Caco-2 (cell line): ENCODE results near the gene RUFY3. TPM values are rescaled to one million over a fixed set of nuclear protein-coding genes. Genes with fewer than 3 reads are reported as not detected.

Experiments
- BruUV-seq: library from RNA; stranded (reverse); fragments of 400-500 nt; replicated peaks from 2 replicates; lab custom pipeline; 2021; lab: Mats Ljungman, UMichigan
- CTCF ChIA-PET: fragments of 300-600 bp; sonication (Branson Sonifier 250); formaldehyde crosslinking; loops from one replicate; lab custom pipeline; 2022; ENCODE audit warnings: antibody characterized with exemption; lab: Charles Lee
- POLR2A ChIA-PET: fragments of 300-600 bp; sonication (Branson Sonifier 250); formaldehyde crosslinking; loops from one replicate; lab custom pipeline; 2022; ENCODE audit warnings: antibody characterized with exemption; lab: Charles Lee
- DNase-seq, 2 experiments: peaks; one replicate each; pipeline versions ENCODE4 v3.0.0 to v3.0.0-alpha.2; 2020 to 2022
- H3K27me3 ChIP-seq: replicated peaks from 2 replicates; pipeline ENCODE4 v1.6.0; 2011; ENCODE audit warnings: low read length; ENCODE audit not compliant: control insufficient read depth, insufficient read depth
- H3K36me3 ChIP-seq: 2 replicates; pipeline ENCODE4 v1.5.1; 2011; ENCODE audit warnings: low read length; ENCODE audit not compliant: control insufficient read depth, insufficient read depth
- H3K4me1 ChIP-seq: fragments of 250-450 bp; sonication (Bioruptor Pico); 2 replicates; pipeline ENCODE4 v1.5.1; 2020; ENCODE audit warnings: mild to moderate bottlenecking
- H3K4me3 ChIP-seq: 2 replicates; pipeline ENCODE4 v1.5.1; 2011; ENCODE audit warnings: low read depth, mild to moderate bottlenecking, control low read depth, low read length
- H3K9me3 ChIP-seq: fragments of 250-450 bp; sonication (Bioruptor Pico); 2 replicates; pipeline ENCODE4 v1.5.1; 2020; ENCODE audit warnings: mild to moderate bottlenecking, moderate library complexity
- H3K27ac Mint-ChIP-seq: one replicate; pipeline ENCODE4 v1.8.0; 2022; ENCODE audit warnings: mixed read lengths; ENCODE audit not compliant: unreplicated experiment
- H3K27me3 Mint-ChIP-seq: one replicate; pipeline ENCODE4 v1.8.0; 2022; ENCODE audit warnings: mixed read lengths; ENCODE audit not compliant: insufficient read depth, unreplicated experiment
- H3K36me3 Mint-ChIP-seq: one replicate; pipeline ENCODE4 v1.8.0; 2022; ENCODE audit warnings: mild to moderate bottlenecking, mixed read lengths; ENCODE audit not compliant: insufficient read depth, unreplicated experiment
- H3K4me1 Mint-ChIP-seq: one replicate; pipeline ENCODE4 v1.8.0; 2022; ENCODE audit warnings: low read depth, mixed read lengths; ENCODE audit not compliant: unreplicated experiment
- H3K4me3 Mint-ChIP-seq: one replicate; pipeline ENCODE4 v1.8.0; 2022; ENCODE audit warnings: mild to moderate bottlenecking, moderate library complexity, mixed read lengths; ENCODE audit not compliant: unreplicated experiment
- H3K9me3 Mint-ChIP-seq: one replicate; pipeline ENCODE4 v1.8.0; 2022; ENCODE audit warnings: mixed read lengths; ENCODE audit not compliant: unreplicated experiment
- CTCF ChIP-seq, 2 experiments: fragments of 200-600 bp in 1 of 2; IDR thresholded peaks; 1 replicate in 1 of 2; 2 replicates in 1 of 2; pipeline versions ENCODE4 v1.5.1 to v1.8.0; 2011 to 2022; ENCODE audit warnings: antibody characterized with exemption in 1 of 2, control low read depth in 1 of 2, inconsistent platforms in 1 of 2, low read depth in 1 of 2, low read length in 1 of 2, mild to moderate bottlenecking in 1 of 2, moderate library complexity in 1 of 2; ENCODE audit not compliant: insufficient read depth in 1 of 2, severe bottlenecking in 1 of 2, unreplicated experiment in 1 of 2
- intact Hi-C: fragments of 100-400 bp; cut with micrococcal nuclease; formaldehyde crosslinking; loops from one replicate; pipeline ENCODE4 v1.10.0; 2022; ENCODE audit not compliant: unreplicated experiment
- total RNA-seq: library from RNA; stranded (reverse); gene quantifications from 2 replicates; pipeline ENCODE4 v1.2.3, GENCODE V29; 2022

RUFY3 gene
- total RNA-seq, 1 experiment from 2014 or later = 36.6 TPM

DNA sequence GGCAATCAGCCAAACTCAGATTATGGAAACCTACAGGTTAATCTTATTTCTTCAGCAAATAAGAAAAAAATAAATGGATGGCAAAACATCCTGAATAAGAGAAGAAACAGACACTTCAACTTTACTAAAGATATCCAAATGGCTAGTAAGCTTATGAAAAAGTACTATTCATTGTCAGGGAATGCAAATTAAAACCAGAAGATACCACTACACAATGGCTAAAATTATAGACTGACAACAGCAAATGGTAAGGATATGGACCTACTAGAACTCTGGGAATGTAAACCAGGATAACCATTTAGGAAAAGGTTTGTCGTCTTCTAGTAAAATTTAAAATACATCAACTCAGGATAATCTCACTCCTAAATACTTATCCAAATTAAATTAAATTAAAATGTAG is 93.6 kb downstream of the RUFY3 start:
- H3K4me1 Mint-ChIP-seq = no peaks in the 10 kb centered on the region
- Histone ChIP-seq H3K27me3 (no peaks in the 10 kb centered on the region), H3K36me3 (no peaks in the 10 kb centered on the region), H3K4me3 (no peak overlapping the region), H3K4me1 (no peaks in the 10 kb centered on the region), H3K9me3 (no peaks in the 10 kb centered on the region)
- intact Hi-C loops = no loop called here
- no TSS peak for BruUV-seq
- no peak for TF ChIP-seq CTCF (IDR thresholded peaks at IDR 0.05; ENCODE audit: insufficient read depth in 1 of 2, low read depth in 1 of 2, low read length in 1 of 2, severe bottlenecking in 1 of 2, unreplicated experiment in 1 of 2)
- no peak overlapping the region for H3K27ac Mint-ChIP-seq
- H3K36me3 Mint-ChIP-seq = peaks cover 19% of the 10 kb centered on the region
- no peak for DNase-seq
- H3K27me3 Mint-ChIP-seq = no peaks in the 10 kb centered on the region
- no peak overlapping the region for H3K4me3 Mint-ChIP-seq
- no peaks in the 10 kb centered on the region for H3K9me3 Mint-ChIP-seq
- POLR2A ChIA-PET = no interaction called here
- CTCF ChIA-PET = no interaction called here

GRCh38 chr4:70816894-70817293 is 95.1 kb downstream of the RUFY3 start:
- Mint-ChIP-seq H3K9me3 (no peaks in the 10 kb centered on the region), H3K27ac (no peak overlapping the region), H3K4me3 (no peak overlapping the region), H3K4me1 (no peaks in the 10 kb centered on the region), H3K27me3 (no peaks in the 10 kb centered on the region), H3K36me3 (peaks cover 25% of the 10 kb centered on the region)
- Histone ChIP-seq H3K4me1 (no peaks in the 10 kb centered on the region), H3K36me3 (no peaks in the 10 kb centered on the region), H3K27me3 (no peaks in the 10 kb centered on the region), H3K9me3 (no peaks in the 10 kb centered on the region), H3K4me3 (no peak overlapping the region)
- no peak for TF ChIP-seq CTCF (IDR thresholded peaks at IDR 0.05; ENCODE audit: insufficient read depth in 1 of 2, low read depth in 1 of 2, low read length in 1 of 2, severe bottlenecking in 1 of 2, unreplicated experiment in 1 of 2)
- no TSS peak for BruUV-seq
- ChIA-PET CTCF (no interaction called here), POLR2A (no interaction called here)
- no peak for DNase-seq
- intact Hi-C loops = no loop called here

GRCh38 chr4:70818173-70818855 is 96.5 kb downstream of the RUFY3 start:
- Mint-ChIP-seq H3K4me3 (no peak overlapping the region), H3K4me1 (no peaks in the 10 kb centered on the region), H3K27ac (no peak overlapping the region), H3K36me3 (peaks cover 40% of the 10 kb centered on the region), H3K9me3 (no peaks in the 10 kb centered on the region), H3K27me3 (no peaks in the 10 kb centered on the region)
- H3K36me3 ChIP-seq = no peaks in the 10 kb centered on the region
- H3K4me1 ChIP-seq = no peaks in the 10 kb centered on the region
- no peak for TF ChIP-seq CTCF (IDR thresholded peaks at IDR 0.05; ENCODE audit: insufficient read depth in 1 of 2, low read depth in 1 of 2, low read length in 1 of 2, severe bottlenecking in 1 of 2, unreplicated experiment in 1 of 2)
- no peaks in the 10 kb centered on the region for H3K9me3 ChIP-seq
- H3K27me3 ChIP-seq = no peaks in the 10 kb centered on the region
- DNase-seq = no peak
- BruUV-seq = no TSS peak
- ChIA-PET CTCF (no interaction called here), POLR2A (no interaction called here)
- H3K4me3 ChIP-seq = no peak overlapping the region
- intact Hi-C loops = no loop called here
